ENCODE results near the gene HMGN4.

GRCh38 chr6:26541579-26541978, 3.4 kb downstream of the HMGN4 start:
- TF ChIP-seq POLR2A (IDR thresholded peaks at IDR 0.05) (no peak), CTCF (IDR thresholded peaks at IDR 0.05 in 4 of 5, conservative IDR thresholded peaks at IDR 0.05 in 1 of 5) (no peak)

Data from gastrocnemius medialis (tissue), 4 donors.